BJ (cell line): ENCODE measurements around the gene GNB1. TPM values are rescaled to one million over a fixed set of nuclear protein-coding genes. Genes with fewer than 3 reads are reported as not detected.
"Not testable (repeated sequence)": the region's sequence is repeated elsewhere in the genome, so short reads cannot be mapped to it uniquely, and the experiment has no call there.

Source experiments
- CTCF ChIA-PET: fragments of 350-600 bp; formaldehyde crosslinking; extraction: SDS; loops from one replicate; lab custom pipeline; 2021; ENCODE audit warnings: antibody characterized with exemption, inconsistent platforms; lab: Yijun Ruan, JAX
- POLR2A ChIA-PET: fragments of 300-600 bp; sonication (Branson Sonifier 250); formaldehyde crosslinking; extraction: SDS; loops from one replicate; lab custom pipeline; 2021; ENCODE audit warnings: antibody characterized with exemption; lab: Charles Lee
- DNase-seq: peaks from one replicate; pipeline ENCODE4 v3.0.0-alpha.2; 2011; ENCODE audit warnings: low read depth
- H3K27me3 ChIP-seq: 2 replicates; pipeline ENCODE4 v1.6.0; 2011; ENCODE audit warnings: low read length; ENCODE audit not compliant: control insufficient read depth, insufficient read depth
- H3K36me3 ChIP-seq: 2 replicates; pipeline ENCODE4 v1.5.1; 2011; ENCODE audit warnings: low read length; ENCODE audit not compliant: control insufficient read depth, insufficient read depth
- H3K4me3 ChIP-seq: 2 replicates; pipeline ENCODE4 v1.5.1; 2011; ENCODE audit warnings: low read depth, mild to moderate bottlenecking, control low read depth, low read length
- polyA plus RNA-seq: library from polyadenylated mRNA; depleted of rRNA; stranded (reverse); fragments of >200 nt; gene quantifications from 2 replicates; pipeline ENCODE4 v1.2.3, GENCODE V29; 2011
- TF ChIP-seq, protein P1 (sequence below): IDR thresholded peaks from 2 replicates; pipeline ENCODE4 v1.5.1; 2011; ENCODE audit warnings: low read depth, mild to moderate bottlenecking, control low read depth, inconsistent platforms, low read length, moderate library complexity; ENCODE audit not compliant: insufficient read depth

The GNB1 gene
- polyA plus RNA-seq, 1 experiment, result 566 TPM

DNA sequence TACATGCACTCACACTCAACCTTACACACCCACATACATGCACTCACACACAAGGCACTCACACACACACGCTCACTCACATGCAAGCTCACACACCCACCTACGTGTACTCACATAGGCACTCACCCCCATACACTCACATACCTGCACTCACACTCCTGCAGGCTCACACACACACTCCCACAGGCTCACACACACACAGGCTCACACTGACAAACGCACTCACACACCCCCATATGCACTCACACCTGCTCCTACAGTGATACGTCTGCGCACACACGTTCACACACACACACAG lies 47.3 kb upstream of the GNB1 start:
- no peaks in the 10 kb centered on the region for H3K36me3 ChIP-seq
- no peak for DNase-seq
- 0 out of 2 replicates have a peak, but pooled peaks cover 1% of the 10 kb centered on the region for H3K27me3 ChIP-seq
- CTCF ChIA-PET, result no interaction called here
- POLR2A ChIA-PET, result no interaction called here
- no peak overlapping the region for H3K4me3 ChIP-seq
- TF ChIP-seq, protein P1, sequence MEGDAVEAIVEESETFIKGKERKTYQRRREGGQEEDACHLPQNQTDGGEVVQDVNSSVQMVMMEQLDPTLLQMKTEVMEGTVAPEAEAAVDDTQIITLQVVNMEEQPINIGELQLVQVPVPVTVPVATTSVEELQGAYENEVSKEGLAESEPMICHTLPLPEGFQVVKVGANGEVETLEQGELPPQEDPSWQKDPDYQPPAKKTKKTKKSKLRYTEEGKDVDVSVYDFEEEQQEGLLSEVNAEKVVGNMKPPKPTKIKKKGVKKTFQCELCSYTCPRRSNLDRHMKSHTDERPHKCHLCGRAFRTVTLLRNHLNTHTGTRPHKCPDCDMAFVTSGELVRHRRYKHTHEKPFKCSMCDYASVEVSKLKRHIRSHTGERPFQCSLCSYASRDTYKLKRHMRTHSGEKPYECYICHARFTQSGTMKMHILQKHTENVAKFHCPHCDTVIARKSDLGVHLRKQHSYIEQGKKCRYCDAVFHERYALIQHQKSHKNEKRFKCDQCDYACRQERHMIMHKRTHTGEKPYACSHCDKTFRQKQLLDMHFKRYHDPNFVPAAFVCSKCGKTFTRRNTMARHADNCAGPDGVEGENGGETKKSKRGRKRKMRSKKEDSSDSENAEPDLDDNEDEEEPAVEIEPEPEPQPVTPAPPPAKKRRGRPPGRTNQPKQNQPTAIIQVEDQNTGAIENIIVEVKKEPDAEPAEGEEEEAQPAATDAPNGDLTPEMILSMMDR, result no peak

DNA sequence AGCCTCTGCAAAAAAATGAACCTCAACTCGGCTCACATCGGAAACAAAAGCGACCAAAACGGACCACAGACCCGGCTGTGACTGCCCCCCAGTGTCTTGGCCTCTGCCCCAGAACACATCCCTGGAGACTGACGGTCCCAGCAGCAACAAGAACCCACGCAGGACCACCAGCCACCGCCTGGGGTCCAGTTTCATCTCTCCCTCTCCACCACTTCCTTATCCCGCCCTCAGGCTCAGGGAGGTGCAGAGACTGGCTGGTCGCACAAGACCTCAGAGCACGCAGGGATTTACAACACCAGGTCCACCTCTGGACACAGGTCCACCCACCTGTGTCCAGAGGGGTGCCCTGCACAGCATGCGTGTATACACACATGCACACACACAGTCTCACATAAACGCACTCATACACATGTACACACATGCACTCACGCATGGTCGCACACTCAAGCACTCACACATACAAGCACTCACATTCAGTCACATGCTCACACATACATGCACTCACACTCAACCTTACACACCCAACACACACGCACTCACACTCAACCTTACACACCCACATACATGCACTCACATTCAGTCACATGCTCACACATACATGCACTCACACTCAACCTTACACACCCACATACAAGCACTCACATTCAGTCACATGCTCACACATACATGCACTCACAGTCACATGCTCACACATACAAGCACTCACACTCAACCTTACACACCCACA lies 46.8 kb upstream of the GNB1 start:
- Histone ChIP-seq H3K4me3 (no peak overlapping the region), H3K36me3 (no peaks in the 10 kb centered on the region), H3K27me3 (0 out of 2 replicates have a peak, but pooled peaks cover 1% of the 10 kb centered on the region)
- TF ChIP-seq, protein P1, result no peak
- ChIA-PET CTCF (no interaction called here), POLR2A (no interaction called here)
- no peak for DNase-seq

- Histone ChIP-seq H3K27me3 (0 out of 2 replicates have a peak, but pooled peaks cover 1% of the 10 kb centered on the region), H3K4me3 (no peak overlapping the region), H3K36me3 (no peaks in the 10 kb centered on the region)
- CTCF ChIA-PET, result interaction anchor here (1.5 kb wide), 1 partner anchor 23 kb away, joined by 3 read pairs; no protein-coding TSS in a partner anchor
- DNase-seq, result no peak
- POLR2A ChIA-PET, result no interaction called here
- TF ChIP-seq, protein P1, result no peak
These were observed 46.2 kb upstream of the GNB1 start for GRCh38 chr1:1937061-1937460.

GRCh38 chr1:1934848-1935247 lies 44.0 kb upstream of the GNB1 start:
- H3K4me3 ChIP-seq, DNase-seq, POLR2A ChIA-PET, H3K36me3 ChIP-seq, CTCF ChIA-PET, H3K27me3 ChIP-seq: not testable (repeated sequence)

- ChIA-PET CTCF (interaction anchor here (0.7 to 2.4 kb wide), 2 partner anchors 14 to 115 kb away, joined by 4 to 11 read pairs; no protein-coding TSS in a partner anchor), POLR2A (no interaction called here)
- H3K27me3 ChIP-seq, result no peaks in the 10 kb centered on the region
- DNase-seq, result no peak
- H3K4me3 ChIP-seq, result no peak overlapping the region
- TF ChIP-seq, protein P1, result no peak
- no peaks in the 10 kb centered on the region for H3K36me3 ChIP-seq
These were observed 39.0 kb upstream of the GNB1 start for GRCh38 chr1:1929639-1930545.
